IMR-90 (cell line): Measurements from ENCODE around the gene SCYGR4. TPM values are rescaled to one million over a fixed set of nuclear protein-coding genes. Genes with fewer than 3 reads are reported as not detected.

Experiments used
- ATAC-seq: fragments of 200-7000 bp; cut with Tn5 transposase; 2 replicates; pipeline ENCODE4 v1.9.1; 2020; ENCODE audit warnings: low read depth, mild to moderate bottlenecking, moderate library complexity
- BruUV-seq: library from RNA; stranded (reverse); fragments of 400-500 nt; replicated peaks from 2 replicates; lab custom pipeline; 2021; lab: Mats Ljungman, UMichigan
- CTCF ChIA-PET: fragments of 300-600 bp; formaldehyde crosslinking; extraction: SDS; loops from one replicate; lab custom pipeline; 2021; ENCODE audit warnings: antibody characterized with exemption; lab: Yijun Ruan, JAX
- POLR2A ChIA-PET: fragments of 300-600 bp; sonication (Branson Sonifier 250); formaldehyde crosslinking; loops from one replicate; lab custom pipeline; 2022; ENCODE audit warnings: antibody characterized with exemption; ENCODE audit not compliant: unreplicated experiment; lab: Charles Lee
- DNase-seq: peaks from one replicate; pipeline ENCODE4 v3.0.0; 2013
- H2AFZ ChIP-seq: replicated peaks from 2 replicates; pipeline ENCODE3; 2013; ENCODE audit warnings: low read length, mild to moderate bottlenecking; ENCODE audit not compliant: poor library complexity
- H2AK5ac ChIP-seq: 2 replicates; pipeline ENCODE4 v1.6.1; 2013; ENCODE audit warnings: low read depth, low read length, inconsistent platforms
- H2AK9ac ChIP-seq: replicated peaks from 2 replicates; pipeline ENCODE3; 2013; ENCODE audit warnings: mild to moderate bottlenecking, low read depth, low read length, moderate library complexity; ENCODE audit not compliant: poor library complexity
- H2BK120ac ChIP-seq: 2 replicates; pipeline ENCODE4 v1.6.1; 2013; ENCODE audit warnings: low read depth, low read length, inconsistent platforms
- H2BK15ac ChIP-seq: 3 replicates; pipeline ENCODE4 v1.6.1; 2013; ENCODE audit warnings: low read depth, low read length, inconsistent platforms
- H2BK20ac ChIP-seq: 2 replicates; pipeline ENCODE4 v1.6.1; 2013; ENCODE audit warnings: low read depth, mild to moderate bottlenecking, inconsistent platforms, low read length, moderate library complexity
- H2BK5ac ChIP-seq: 2 replicates; pipeline ENCODE4 v1.6.1; 2013; ENCODE audit warnings: mild to moderate bottlenecking, low read depth, low read length, inconsistent platforms; ENCODE audit not compliant: poor library complexity, severe bottlenecking
- H3K14ac ChIP-seq: replicated peaks from 2 replicates; pipeline ENCODE4 v1.6.1; 2013; ENCODE audit warnings: low read depth, low read length, inconsistent platforms
- H3K18ac ChIP-seq: 2 replicates; pipeline ENCODE4 v1.6.1; 2013; ENCODE audit warnings: low read depth, low read length, control low read depth
- H3K23ac ChIP-seq: 2 replicates; pipeline ENCODE4 v1.6.1; 2013; ENCODE audit warnings: low read depth, low read length, inconsistent platforms
- H3K27ac ChIP-seq: 2 replicates; pipeline ENCODE4 v1.5.1; 2013; ENCODE audit warnings: mild to moderate bottlenecking, control low read depth, low read length; ENCODE audit not compliant: insufficient read depth
- H3K27me3 ChIP-seq: 2 replicates; pipeline ENCODE4 v1.6.1; 2013; ENCODE audit warnings: low read length; ENCODE audit not compliant: control insufficient read depth, insufficient read depth
- H3K36me3 ChIP-seq: 2 replicates; pipeline ENCODE4 v1.6.1; 2013; ENCODE audit warnings: low read length, mixed read lengths; ENCODE audit not compliant: control insufficient read depth, insufficient read depth
- H3K4ac ChIP-seq: 2 replicates; pipeline ENCODE4 v1.6.1; 2013; ENCODE audit warnings: low read depth, low read length, inconsistent platforms
- H3K4me1 ChIP-seq: 2 replicates; pipeline ENCODE4 v1.6.1; 2013; ENCODE audit warnings: low read length, mixed read lengths; ENCODE audit not compliant: control insufficient read depth, insufficient read depth
- H3K4me2 ChIP-seq: 2 replicates; pipeline ENCODE4 v1.6.1; 2013; ENCODE audit warnings: low read depth, mild to moderate bottlenecking, control low read depth, low read length, moderate library complexity
- H3K4me3 ChIP-seq: 2 replicates; pipeline ENCODE4 v1.5.1; 2013; ENCODE audit warnings: low read depth, mild to moderate bottlenecking, control low read depth, low read length, moderate library complexity; ENCODE audit not compliant: insufficient read depth
- H3K56ac ChIP-seq: 2 replicates; pipeline ENCODE4 v1.6.1; 2013; ENCODE audit warnings: low read length, inconsistent platforms; ENCODE audit not compliant: insufficient read depth; ENCODE audit errors: extremely low read depth
- H3K79me1 ChIP-seq, 2 experiments: 2 replicates each; pipeline ENCODE4 v1.6.1; 2013; ENCODE audit warnings: low read length in 2 of 2, inconsistent platforms in 1 of 2, low read depth in 1 of 2
- H3K9ac ChIP-seq: 2 replicates; pipeline ENCODE4 v1.6.1; 2013; ENCODE audit warnings: low read depth, low read length, control low read depth
- H3K9me1 ChIP-seq: 2 replicates; pipeline ENCODE4 v1.6.1; 2013; ENCODE audit warnings: low read length, inconsistent platforms; ENCODE audit not compliant: insufficient read depth
- H3K9me3 ChIP-seq: 2 replicates; pipeline ENCODE4 v1.6.1; 2013; ENCODE audit warnings: low read length; ENCODE audit not compliant: control insufficient read depth, insufficient read depth
- H4K20me1 ChIP-seq: 2 replicates; pipeline ENCODE4 v1.6.1; 2013; ENCODE audit warnings: low read length, inconsistent platforms; ENCODE audit not compliant: insufficient read depth
- H4K5ac ChIP-seq: 2 replicates; pipeline ENCODE4 v1.6.1; 2013; ENCODE audit warnings: mild to moderate bottlenecking, low read depth, low read length, control low read depth
- H4K8ac ChIP-seq, 2 experiments: 2 replicates each; pipeline ENCODE4 v1.6.1; 2013; ENCODE audit warnings: low read depth in 2 of 2, low read length in 2 of 2, control low read depth in 1 of 2, inconsistent platforms in 1 of 2
- H4K91ac ChIP-seq: 2 replicates; pipeline ENCODE4 v1.6.1; 2013; ENCODE audit warnings: low read depth, low read length, inconsistent platforms; ENCODE audit not compliant: insufficient read depth
- CEBPB ChIP-seq: IDR thresholded peaks from 2 replicates; pipeline ENCODE4 v1.6.1; 2012; ENCODE audit warnings: low read depth, low read length, improper control_type of control experiment
- CHD1 ChIP-seq: IDR thresholded peaks from 2 replicates; pipeline ENCODE4 v1.6.1; 2012; ENCODE audit warnings: low read depth, low read length, improper control_type of control experiment
- MAZ ChIP-seq: IDR thresholded peaks from 2 replicates; pipeline ENCODE4 v1.6.1; 2012; ENCODE audit warnings: low read depth, mild to moderate bottlenecking, low read length, improper control_type of control experiment, moderate library complexity, borderline replicate concordance
- NFE2L2 ChIP-seq: fragments of 150-350 bp; IDR thresholded peaks from 2 replicates; pipeline ENCODE4 v1.6.1; 2016; ENCODE audit warnings: low read depth, mild to moderate bottlenecking, low read length
- RAD21 ChIP-seq: IDR thresholded peaks from 2 replicates; pipeline ENCODE4 v1.6.1; 2012; ENCODE audit warnings: low read length, improper control_type of control experiment
- RCOR1 ChIP-seq: IDR thresholded peaks from 2 replicates; pipeline ENCODE4 v1.6.1; 2012; ENCODE audit warnings: mild to moderate bottlenecking, low read length, improper control_type of control experiment; ENCODE audit not compliant: insufficient replicate concordance
- RFX5 ChIP-seq: IDR thresholded peaks from 2 replicates; pipeline ENCODE4 v1.8.0; 2012; ENCODE audit warnings: low read depth, mild to moderate bottlenecking, low read length, moderate library complexity
- WGBS, 2 experiments: methylation state at CpG; one replicate each; pipeline versions ENCODE4 v1.1.5 to v1.1.7; 2013; ENCODE audit warnings: missing lambda C conversion rate in 2 of 2; ENCODE audit not compliant: insufficient read length in 1 of 2; ENCODE audit errors: extremely low coverage in 2 of 2; 5-methylcytosine and 5-hydroxymethylcytosine counted together
- dilution Hi-C: fragments of 300-500 bp; cut with HindIII; formaldehyde crosslinking; loops from one replicate; pipeline ENCODE4 v1.14.3; 2018; ENCODE audit warnings: low sequenced_read_pairs; ENCODE audit not compliant: unreplicated experiment
- in situ Hi-C: fragments of 300-500 bp; cut with MboI; formaldehyde crosslinking; loops from 3 replicates; pipeline ENCODE4 v1.14.3; 2019; ENCODE audit warnings: low sequenced_read_pairs, inconsistent platforms, mixed read lengths
- intact Hi-C: fragments of 100-400 bp; cut with micrococcal nuclease; formaldehyde crosslinking; loops from 2 replicates; pipeline ENCODE4 v1.10.0; 2022
- polyA plus RNA-seq, 3 experiments: library from polyadenylated mRNA; depleted of rRNA; stranded (reverse); fragments of >200 nt; gene quantifications; 2 replicates each; pipeline ENCODE4 v1.2.3, GENCODE V29; 2012; ENCODE audit warnings: low replicate concordance in 1 of 3
- total RNA-seq: library from RNA; depleted of rRNA; stranded (reverse); fragments of >200 nt; gene quantifications from 2 replicates; pipeline ENCODE4 v1.2.3, GENCODE V29; 2012

SCYGR4 gene
- total and polyA plus RNA-seq, 2 of the 4 experiments (the other 2 are of a cell fraction) = not detected

DNA sequence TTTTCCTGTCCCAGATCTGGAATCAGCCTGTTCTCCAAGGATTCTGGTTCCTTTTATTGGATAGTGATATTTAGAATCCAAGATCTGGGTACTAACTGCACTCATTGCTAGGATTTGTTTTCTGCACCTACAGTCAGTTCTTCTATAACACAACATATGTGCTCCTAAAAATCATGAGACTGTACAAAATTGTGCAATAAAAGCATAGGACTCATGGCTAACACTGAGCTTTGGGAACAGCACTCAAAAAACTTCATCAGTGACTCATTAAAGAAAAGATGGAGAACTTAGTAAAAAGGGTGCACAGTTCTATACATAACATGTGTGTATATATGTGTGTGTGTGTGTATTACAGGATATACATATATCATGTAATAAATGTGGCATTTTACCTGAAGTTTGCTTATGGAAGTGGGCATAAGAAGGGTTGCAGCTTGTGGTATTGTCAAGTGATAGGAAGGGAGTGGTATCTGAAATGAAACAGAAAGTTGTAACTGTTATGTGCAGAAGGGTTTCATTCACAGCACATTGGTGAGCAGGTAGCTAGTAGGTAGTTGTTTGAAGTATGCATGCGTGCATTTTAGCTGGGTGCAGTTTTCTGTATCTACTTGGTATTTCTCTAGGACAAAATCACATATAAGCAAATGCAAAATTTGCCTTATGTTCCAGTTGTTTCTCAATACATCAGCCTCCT, 24.5 kb upstream of the SCYGR4 start:
- Histone ChIP-seq H3K79me1 (no peaks in the 10 kb centered on the region), H3K27me3 (peaks cover 2% of the 10 kb centered on the region; the same call in 1 of the 2 replicates)

More for the DNA sequence above, 24.5 kb upstream of the SCYGR4 start:
- DNase-seq = no peak
- no peaks in the 10 kb centered on the region for H3K36me3 ChIP-seq
- no peak overlapping the region for H3K4me2 ChIP-seq
- dilution Hi-C loops = no loop called here
- no peak overlapping the region for H2BK15ac ChIP-seq
- H3K14ac ChIP-seq = no peak overlapping the region
- H3K4ac ChIP-seq = no peak overlapping the region
- no peak overlapping the region for H3K9ac ChIP-seq
- no peak overlapping the region for H2AK5ac ChIP-seq
- TF ChIP-seq NFE2L2 (no peak), RCOR1 (no peak), MAZ (no peak), RFX5 (no peak), RAD21 (no peak), CHD1 (no peak), CEBPB (peak; percentile 55)
- no peak overlapping the region for H3K23ac ChIP-seq
- intact Hi-C loops = no loop called here
- no TSS peak for BruUV-seq
- H4K8ac ChIP-seq = no peak overlapping the region
- no peak overlapping the region for H2AFZ ChIP-seq
- ATAC-seq = no peak
- no peaks in the 10 kb centered on the region for H3K9me3 ChIP-seq
- in situ Hi-C loops = no loop called here
- no peaks in the 10 kb centered on the region for H3K9me1 ChIP-seq
- ChIA-PET CTCF (no interaction called here), POLR2A (no interaction called here)
- H2BK20ac ChIP-seq = no peak overlapping the region
- H2AK9ac ChIP-seq = no peak overlapping the region
- no peak overlapping the region for H4K91ac ChIP-seq
- H3K56ac ChIP-seq = no peak overlapping the region
- H2BK120ac ChIP-seq = no peak overlapping the region
- no peaks in the 10 kb centered on the region for H4K20me1 ChIP-seq
- H4K5ac ChIP-seq = no peak overlapping the region
- no peak overlapping the region for H3K18ac ChIP-seq
- no CpG with 5 or more reads among the region's 1 CpG for WGBS, 2 experiments
- no peak overlapping the region for H3K27ac ChIP-seq
- no peaks in the 10 kb centered on the region for H3K4me1 ChIP-seq
- no peak overlapping the region for H2BK5ac ChIP-seq
- H3K4me3 ChIP-seq = no peak overlapping the region
